ENCODE data around the gene GFI1. TPM values are rescaled to one million over a fixed set of nuclear protein-coding genes. Genes with fewer than 3 reads are reported as not detected.

The GFI1 gene
- total RNA-seq, 1 donor from 2014 or later: 0.11 TPM

- no peak overlapping the region for H3K27ac Mint-ChIP-seq (ENCODE audit: unreplicated experiment)
- no peak for DNase-seq (ENCODE audit: extremely low spot score, unreplicated experiment)
- H3K4me1 Mint-ChIP-seq (ENCODE audit: unreplicated experiment): no peaks in the 10 kb centered on the region
These were observed 29.8 kb upstream of the GFI1 start for GRCh38 chr1:92516574-92516973.

GRCh38 chr1:92515796-92516201 is 29.1 kb upstream of the GFI1 start:
- Mint-ChIP-seq H3K4me1 (ENCODE audit: unreplicated experiment) (no peaks in the 10 kb centered on the region), H3K36me3 (ENCODE audit: unreplicated experiment) (peaks cover 21% of the 10 kb centered on the region), H3K27me3 (ENCODE audit: unreplicated experiment) (no peaks in the 10 kb centered on the region), H3K27ac (ENCODE audit: unreplicated experiment) (no peak overlapping the region), H3K9me3 (ENCODE audit: unreplicated experiment) (no peaks in the 10 kb centered on the region), H3K4me3 (ENCODE audit: unreplicated experiment) (no peak overlapping the region)
- TF ChIP-seq CTCF (IDR thresholded peaks at IDR 0.05): no peak
- no peak for DNase-seq (ENCODE audit: extremely low spot score, unreplicated experiment)

More at GRCh38 chr1:92516574-92516973, 29.8 kb upstream of the GFI1 start:
- no peak for TF ChIP-seq CTCF (IDR thresholded peaks at IDR 0.05)
- Mint-ChIP-seq H3K4me3 (ENCODE audit: unreplicated experiment) (no peak overlapping the region), H3K36me3 (ENCODE audit: unreplicated experiment) (peaks cover 21% of the 10 kb centered on the region), H3K27me3 (ENCODE audit: unreplicated experiment) (no peaks in the 10 kb centered on the region), H3K9me3 (ENCODE audit: unreplicated experiment) (no peaks in the 10 kb centered on the region)

- DNase-seq (ENCODE audit: extremely low spot score, unreplicated experiment): no peak
- Mint-ChIP-seq H3K36me3 (ENCODE audit: unreplicated experiment) (peaks cover 12% of the 10 kb centered on the region), H3K9me3 (ENCODE audit: unreplicated experiment) (no peaks in the 10 kb centered on the region), H3K4me1 (ENCODE audit: unreplicated experiment) (no peaks in the 10 kb centered on the region), H3K27me3 (ENCODE audit: unreplicated experiment) (no peaks in the 10 kb centered on the region), H3K27ac (ENCODE audit: unreplicated experiment) (no peak overlapping the region), H3K4me3 (ENCODE audit: unreplicated experiment) (no peak overlapping the region)
- no peak for TF ChIP-seq CTCF (IDR thresholded peaks at IDR 0.05)
These were observed 24.8 kb upstream of the GFI1 start for GRCh38 chr1:92511541-92511940.

GRCh38 chr1:92509619-92510018 is 22.9 kb upstream of the GFI1 start:
- no peak overlapping the region for H3K27ac Mint-ChIP-seq (ENCODE audit: unreplicated experiment)
- no peak for TF ChIP-seq CTCF (IDR thresholded peaks at IDR 0.05)
- DNase-seq (ENCODE audit: extremely low spot score, unreplicated experiment): no peak
- H3K36me3 Mint-ChIP-seq (ENCODE audit: unreplicated experiment): peaks cover 7% of the 10 kb centered on the region
- no peak overlapping the region for H3K4me3 Mint-ChIP-seq (ENCODE audit: unreplicated experiment)
- H3K9me3 Mint-ChIP-seq (ENCODE audit: unreplicated experiment): no peaks in the 10 kb centered on the region
- no peaks in the 10 kb centered on the region for H3K27me3 Mint-ChIP-seq (ENCODE audit: unreplicated experiment)
- no peaks in the 10 kb centered on the region for H3K4me1 Mint-ChIP-seq (ENCODE audit: unreplicated experiment)

GRCh38 chr1:92505015-92505692 is 18.4 kb upstream of the GFI1 start:
- Mint-ChIP-seq H3K4me3 (ENCODE audit: unreplicated experiment) (no peak overlapping the region), H3K27ac (ENCODE audit: unreplicated experiment) (no peak overlapping the region), H3K9me3 (ENCODE audit: unreplicated experiment) (no peaks in the 10 kb centered on the region), H3K36me3 (ENCODE audit: unreplicated experiment) (no peaks in the 10 kb centered on the region), H3K27me3 (ENCODE audit: unreplicated experiment) (no peaks in the 10 kb centered on the region), H3K4me1 (ENCODE audit: unreplicated experiment) (peaks cover 4% of the 10 kb centered on the region)
- no peak for TF ChIP-seq CTCF (IDR thresholded peaks at IDR 0.05)
- no peak for DNase-seq (ENCODE audit: extremely low spot score, unreplicated experiment)

Data from osteocyte (in vitro differentiated cells).